GM20431 (cell line): ENCODE results near the gene ROR1.

Experiments
- in situ Hi-C: fragments of 300-500 bp; cut with MseI, MboI; formaldehyde crosslinking; loops from one replicate; pipeline ENCODE4 v1.15.0; 2020; ENCODE audit warnings: low sequenced_read_pairs; ENCODE audit not compliant: unreplicated experiment

ROR1 gene

DNA sequence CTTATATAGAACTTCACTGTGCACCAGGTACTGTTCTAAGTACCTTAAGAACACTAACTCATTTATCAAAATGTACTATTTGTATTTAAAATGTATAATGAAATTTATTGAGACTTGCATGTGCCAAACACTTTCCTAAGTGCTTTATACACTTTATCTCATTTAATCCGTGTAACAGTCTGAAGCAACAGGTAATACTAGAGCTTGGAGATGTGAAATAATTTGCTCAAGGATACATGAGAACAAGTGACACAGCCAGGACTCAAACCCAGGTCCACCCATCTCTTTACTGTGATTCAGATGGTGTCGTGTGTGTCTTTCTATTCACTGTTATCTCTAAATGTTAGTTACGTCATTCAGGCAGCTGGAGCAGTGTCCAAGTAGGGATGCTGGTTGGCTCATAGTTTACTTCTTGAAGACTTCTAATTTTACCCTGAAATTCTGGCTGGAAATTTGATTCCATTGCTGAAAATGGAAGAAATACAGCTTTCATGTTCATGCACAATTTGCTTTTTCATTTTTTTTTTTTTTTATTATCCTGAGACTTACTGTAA lies 259.9 kb downstream of the ROR1 start:
- in situ Hi-C loops = no loop called here

DNA sequence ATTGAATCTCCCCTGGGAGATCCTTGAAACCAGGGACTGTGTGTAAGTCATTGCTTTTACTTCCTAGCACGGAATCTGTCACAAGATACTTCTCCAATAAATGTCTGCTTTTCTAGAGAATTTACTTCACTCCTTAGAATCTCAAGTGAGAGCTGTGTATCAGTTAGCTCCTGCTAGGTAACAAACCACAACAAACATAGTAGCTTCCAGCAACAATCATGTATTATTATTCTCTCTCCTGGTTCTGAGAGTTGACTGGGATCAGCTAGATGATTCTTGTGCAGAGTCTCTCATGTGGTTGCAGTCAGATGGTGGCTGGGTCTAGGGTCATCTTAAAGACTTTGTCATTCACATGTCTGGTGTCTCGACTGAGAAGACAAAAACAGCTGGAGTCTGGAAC lies 262.7 kb downstream of the ROR1 start:
- in situ Hi-C loops = no loop called here

DNA sequence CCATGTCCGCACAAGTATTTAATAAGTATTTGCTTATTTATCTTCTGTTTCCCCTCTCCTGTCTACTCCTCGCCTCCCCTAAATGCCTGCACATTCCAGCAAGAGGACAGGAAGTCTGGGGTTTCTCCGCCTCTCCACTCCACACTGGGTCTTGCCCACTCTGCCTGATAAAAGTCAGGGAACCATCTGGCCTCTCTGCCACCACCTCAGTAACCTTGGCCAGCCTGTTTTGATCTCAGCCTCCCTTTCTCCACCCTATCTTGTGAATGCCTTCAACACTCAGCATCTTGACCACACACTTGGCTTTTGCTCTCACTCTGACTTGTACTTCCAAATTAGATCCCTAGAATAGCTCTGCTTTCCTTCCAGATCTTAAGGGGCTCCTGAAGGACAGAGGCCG lies 264.3 kb downstream of the ROR1 start:
- in situ Hi-C loops = no loop called here

DNA sequence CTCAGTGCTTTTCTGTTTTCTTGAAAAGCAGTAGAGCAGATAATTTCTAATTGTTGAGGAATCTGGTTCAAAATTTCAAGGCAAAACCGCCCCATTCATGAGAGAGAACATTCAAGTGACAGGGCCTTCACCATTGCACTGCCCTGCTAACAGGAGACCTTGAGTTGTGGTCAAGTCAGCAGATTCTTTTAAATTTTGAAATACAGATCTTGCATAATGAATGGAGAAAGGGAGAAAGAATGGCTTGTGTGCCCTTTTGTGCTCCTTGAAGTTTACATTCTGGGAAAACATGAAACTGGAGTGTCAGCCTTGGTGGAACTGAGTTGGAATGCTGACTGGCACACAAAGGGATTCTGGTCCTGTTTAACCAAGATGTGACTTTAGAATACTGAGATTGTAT lies 265.1 kb downstream of the ROR1 start:
- in situ Hi-C loops = no loop called here

DNA sequence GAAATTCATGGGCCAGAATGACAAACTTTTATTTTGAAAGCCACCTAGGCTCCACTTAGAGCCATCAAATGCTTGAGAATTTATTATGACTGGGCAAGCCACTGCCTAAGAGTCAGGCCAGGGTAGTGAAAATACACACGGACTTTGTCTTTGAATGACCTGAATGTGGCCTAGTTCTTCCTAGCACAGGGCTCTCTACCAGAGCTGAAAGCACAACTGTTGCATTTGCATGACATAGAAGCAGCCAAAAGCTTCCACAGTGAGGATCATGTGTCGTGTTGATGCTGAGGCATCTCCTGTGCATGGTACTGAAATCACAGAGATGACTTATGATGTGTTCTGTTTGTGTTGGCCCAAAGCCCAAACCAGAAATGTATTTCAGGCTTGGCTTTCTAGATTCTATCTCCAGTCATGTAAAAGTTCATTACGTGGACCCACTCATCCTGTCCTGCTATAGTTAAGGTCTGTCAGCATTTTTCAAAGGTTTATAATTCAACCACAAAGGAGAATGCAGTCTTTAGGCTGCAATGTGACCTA lies 265.6 kb downstream of the ROR1 start:
- in situ Hi-C loops = no loop called here

DNA sequence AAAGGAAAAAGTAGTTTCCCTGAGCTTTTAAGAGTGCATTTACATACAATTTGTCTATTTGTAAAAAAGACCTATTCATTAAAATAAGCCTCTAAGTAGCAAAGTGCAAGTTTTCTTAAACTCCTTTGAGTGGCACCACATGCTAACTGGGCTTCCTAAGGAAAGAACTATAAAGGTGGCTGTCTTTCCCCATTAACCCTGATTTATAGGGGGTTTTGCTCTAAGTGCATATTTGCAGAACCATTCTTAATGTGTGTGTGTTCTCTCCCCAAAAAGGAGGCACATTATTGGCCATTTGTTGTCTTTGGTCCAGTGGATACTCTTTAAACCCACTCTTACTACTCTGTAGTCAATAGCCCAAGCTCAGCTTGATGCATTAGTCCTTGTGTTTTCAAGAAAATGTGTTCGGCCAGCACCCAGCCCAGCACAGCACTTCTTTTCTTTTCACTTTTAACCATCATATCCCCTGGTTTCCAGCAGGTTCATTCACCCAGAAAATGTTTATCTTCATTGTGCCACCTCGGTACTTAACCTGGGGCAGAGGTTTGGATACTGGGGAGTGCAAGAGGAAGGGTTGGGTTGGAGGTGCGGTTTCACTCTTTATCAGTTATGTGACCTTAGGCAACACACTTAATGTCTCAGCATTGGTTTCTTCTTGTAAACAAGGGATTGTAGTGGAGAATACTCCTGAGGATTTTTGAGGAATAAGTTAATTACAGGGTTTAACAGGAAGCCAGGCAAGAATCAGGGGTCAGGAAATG lies 267.7 kb downstream of the ROR1 start:
- in situ Hi-C loops = no loop called here

DNA sequence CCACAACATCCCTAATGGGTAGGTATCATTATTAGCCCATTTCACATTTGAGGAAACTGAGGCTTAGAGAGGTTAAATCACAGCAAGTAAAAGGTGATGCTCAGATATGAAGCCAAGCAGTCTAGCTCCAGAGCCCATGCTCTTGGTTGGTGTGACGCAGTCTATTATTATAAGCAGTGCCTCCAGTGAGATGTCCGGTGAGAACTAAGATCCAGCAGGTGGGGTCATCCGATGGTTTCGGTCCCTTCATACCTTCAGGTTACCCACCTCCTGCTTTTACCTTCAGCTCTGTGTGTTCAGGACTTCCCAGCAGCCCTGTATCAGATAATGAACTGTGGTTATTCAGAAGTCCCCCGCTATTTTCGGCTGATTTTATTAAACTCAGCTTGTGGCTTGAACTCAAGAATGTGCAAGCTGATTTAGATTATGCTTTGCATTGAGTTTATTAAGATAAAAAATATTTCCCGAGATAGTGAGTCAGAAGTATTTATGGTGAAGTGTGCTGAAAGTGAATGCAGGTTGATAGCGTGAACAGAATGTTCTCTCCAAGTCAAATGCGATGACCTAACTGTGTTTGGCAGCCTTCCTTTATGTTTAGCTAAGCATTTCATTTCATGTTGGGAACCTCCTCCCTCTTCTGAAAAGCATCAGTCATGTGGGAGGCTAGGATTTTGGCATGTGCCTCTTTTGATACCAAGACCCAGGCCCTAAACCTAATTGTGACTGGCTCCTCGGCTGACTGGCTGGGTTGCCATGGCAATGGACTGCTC lies 268.7 kb downstream of the ROR1 start:
- in situ Hi-C loops = no loop called here

DNA sequence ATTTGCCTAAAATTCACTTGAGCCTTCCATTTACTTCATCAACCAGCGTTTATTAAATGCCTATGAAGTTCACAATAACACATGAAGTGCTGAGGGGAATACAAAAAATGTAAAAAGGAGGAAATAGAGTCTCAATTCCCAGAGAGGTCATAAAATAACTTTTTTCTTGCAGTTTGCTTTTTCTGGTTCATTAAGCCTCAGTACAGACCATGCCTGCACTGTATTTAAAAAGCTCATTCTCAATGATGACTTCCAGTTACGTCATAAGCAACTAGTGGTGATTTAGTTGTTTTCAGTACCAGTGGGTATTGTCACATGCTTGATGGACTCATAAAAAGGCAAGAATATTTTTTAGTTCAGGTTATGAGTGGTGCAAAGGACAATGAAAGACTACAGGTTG lies 269.5 kb downstream of the ROR1 start:
- in situ Hi-C loops = no loop called here

DNA sequence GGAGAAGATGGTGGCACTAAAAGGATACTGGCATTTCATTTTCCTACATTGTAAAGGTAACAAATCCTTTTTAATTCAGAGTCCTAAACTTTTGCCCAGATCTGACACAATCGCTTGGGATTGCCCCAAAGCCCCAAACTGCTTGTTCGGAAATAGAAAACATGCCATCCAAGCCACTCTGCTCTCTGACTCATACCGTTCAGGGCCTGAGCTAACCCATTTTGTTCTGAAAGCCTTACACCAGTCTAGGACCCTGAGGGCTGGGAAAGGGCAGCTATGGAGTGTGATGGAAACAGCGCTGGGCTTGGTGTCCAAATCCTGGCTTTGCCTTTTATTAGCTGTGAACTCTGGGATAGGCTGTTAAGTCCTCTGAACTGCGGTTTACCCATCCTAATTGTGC lies 270.2 kb downstream of the ROR1 start:
- in situ Hi-C loops = no loop called here

DNA sequence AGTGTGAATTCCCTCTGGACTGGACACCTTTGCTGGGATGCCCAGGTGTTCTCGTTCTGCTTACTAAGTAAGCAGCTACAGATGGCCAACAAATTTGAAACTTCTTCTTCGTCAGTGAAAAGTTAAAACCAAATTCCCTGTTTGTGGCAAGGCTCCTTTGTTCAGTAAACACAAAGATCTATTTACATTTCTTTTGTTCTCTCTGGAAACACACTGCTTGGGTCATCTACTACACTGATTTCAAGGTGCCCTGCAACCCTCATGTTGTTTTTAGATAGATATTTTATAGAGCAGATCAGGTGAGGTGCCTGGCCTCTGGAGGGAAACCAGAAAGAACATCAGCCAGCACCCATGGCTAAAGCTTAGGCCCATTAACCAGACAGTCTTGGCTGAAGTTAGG lies 272.4 kb downstream of the ROR1 start:
- in situ Hi-C loops = no loop called here

DNA sequence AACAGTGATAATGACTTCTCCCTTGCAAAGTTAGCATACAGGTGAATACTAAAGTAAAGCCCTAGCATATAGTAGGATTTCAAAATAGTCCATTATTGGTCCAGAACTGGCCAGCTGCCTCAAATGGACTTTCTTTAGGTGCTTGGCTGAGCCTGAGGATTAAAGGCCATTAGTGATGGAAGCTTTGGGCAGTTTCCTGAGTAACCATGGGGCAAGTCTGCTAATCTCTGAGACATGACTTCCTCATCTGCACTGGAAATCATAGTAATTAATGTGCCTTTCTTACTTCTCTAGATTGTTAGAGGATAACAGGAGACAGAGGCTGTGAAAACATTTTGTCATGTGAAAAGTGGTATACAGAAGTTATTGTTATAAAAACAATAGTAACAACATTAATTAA lies 273.1 kb downstream of the ROR1 start:
- in situ Hi-C loops = no loop called here

DNA sequence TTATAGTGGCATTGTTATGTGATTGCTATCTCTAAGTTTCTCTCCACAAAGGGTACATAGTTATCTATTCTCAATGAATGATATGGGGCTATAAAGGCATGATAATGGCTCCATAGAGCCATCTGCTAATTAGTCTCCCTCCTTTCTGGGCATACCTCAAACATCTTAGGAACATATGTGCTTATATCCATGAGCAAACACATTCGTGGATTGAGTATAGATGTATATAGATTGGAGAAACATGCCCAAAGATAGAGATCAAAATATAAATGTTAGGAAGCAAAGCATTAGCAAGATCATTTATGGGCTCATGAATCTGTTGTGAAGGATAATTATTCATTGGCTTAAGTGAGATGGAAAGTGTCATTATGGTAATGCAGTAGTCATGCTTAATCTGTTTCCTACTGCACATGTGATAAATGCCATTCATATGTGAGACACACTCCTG lies 273.8 kb downstream of the ROR1 start:
- in situ Hi-C loops = no loop called here

DNA sequence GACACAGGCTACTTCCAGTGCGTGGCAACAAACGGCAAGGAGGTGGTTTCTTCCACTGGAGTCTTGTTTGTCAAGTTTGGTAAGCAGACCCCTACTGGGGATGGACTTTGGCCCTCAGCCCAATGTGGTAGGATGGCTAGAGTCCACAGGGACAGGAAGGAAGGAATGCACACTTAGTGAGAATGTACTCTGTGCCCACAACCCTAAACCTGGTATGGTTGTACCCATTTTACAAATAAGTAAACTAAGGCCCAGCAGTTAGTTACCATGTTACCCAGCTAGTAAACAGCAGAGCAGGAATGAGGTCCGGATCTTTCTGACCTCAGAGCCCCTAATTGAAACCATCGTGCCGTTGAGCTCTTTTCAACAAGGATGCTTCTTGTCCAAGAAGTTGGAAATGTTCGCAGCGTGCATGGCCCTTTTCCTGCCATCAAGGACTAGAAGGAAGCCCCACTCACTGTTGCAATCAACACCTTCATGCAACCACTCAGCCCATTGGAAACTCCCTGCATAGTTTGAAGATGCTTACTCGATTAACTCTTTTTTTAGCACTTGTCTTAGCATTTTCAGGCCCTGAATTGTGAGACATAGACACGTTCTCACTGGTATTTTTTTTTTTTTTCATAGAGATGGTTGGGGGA lies 276.2 kb downstream of the ROR1 start:
- in situ Hi-C loops = no loop called here

DNA sequence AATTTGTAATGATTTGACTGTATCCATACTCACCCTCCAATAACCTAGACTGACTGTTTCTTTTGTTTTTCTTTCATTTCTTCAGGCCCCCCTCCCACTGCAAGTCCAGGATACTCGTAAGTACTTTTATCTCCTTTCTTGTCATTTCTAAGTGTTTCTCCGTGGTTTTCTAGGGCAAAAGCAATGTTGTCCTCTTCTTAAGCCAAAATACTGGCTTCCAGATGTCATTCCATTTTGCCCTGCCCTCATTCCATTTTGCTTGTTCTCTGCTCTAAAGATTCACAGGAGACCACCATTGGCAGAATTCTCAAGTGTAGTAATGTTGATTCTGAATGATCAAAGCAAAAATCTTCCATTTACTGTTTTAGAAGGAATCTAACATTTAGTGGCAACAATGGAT lies 276.8 kb downstream of the ROR1 start:
- in situ Hi-C loops = no loop called here

DNA sequence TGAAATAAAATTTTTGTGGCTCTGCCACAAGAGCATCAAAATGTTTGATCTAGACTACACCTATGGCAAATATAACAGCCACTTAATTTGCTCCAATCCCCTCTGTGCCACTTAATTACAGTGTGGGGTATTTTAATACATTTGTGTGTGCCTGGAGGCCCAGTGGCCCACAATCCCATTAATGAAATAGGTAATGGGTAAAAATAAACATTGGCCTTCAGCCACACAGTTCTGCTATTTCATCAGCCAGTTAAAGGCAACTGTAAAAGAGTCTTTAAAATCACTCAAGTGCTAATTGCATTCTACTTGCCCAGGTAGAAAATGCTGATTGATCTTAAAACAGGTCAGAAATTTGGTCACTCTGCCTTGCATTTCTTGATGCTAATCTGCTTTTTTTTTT lies 278.0 kb downstream of the ROR1 start:
- in situ Hi-C loops = no loop called here

DNA sequence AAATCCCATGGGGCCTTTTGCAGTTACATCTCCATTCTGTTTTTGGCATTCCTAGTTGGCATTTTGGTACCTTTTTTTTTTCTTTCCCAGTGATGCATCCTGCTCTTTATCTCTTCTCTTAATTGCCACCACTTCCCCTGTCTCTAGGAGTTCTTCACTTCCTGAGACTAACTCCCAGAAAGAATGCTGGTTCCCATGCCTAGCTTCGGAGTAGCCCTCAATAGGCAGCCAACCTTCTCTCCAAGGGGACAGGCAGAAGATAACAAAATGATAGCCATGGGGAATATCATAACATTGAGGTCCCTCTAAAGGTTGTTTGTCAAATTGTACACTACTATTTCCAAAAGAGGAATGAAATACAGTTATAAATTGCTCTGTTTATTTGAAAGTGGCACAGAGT lies 279.0 kb downstream of the ROR1 start:
- in situ Hi-C loops = no loop called here

DNA sequence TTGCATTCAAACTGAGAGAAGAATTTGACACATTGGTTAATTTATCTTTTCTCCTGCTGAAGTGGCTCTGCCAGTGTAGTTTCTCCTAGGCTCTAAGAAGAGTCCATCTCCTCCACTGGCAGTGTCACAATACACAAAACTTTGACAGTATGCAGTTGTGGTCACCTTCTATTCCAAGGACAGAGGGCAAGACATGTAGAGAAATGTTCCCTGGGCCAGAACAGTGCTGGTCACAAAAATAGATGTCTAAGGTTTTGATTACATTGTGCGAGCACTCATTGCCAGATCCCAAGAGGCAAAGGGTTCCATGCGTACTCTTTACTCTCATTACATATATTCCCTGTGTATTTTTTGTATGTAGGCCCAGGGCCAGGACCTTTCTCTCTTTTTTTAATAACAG lies 281.5 kb downstream of the ROR1 start:
- in situ Hi-C loops = no loop called here

DNA sequence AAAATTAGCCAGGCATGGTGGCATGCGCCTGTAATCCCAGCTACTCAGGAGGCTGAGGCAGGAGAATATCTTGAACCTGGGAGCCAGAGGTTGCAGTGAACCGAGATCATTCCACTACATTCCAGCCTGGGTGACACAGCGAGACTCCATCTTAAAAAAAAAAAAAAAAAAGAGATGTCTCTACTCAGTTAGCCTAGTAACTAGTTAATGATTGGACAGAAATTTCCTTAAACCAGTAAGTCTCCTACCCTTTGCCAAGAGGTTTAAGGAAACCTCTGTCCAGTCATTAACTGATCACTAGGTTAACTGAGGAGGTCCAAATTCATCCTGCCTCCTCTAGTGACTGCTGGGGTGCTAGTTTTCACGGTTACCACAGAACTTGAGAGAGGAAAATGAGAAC lies 285.7 kb downstream of the ROR1 start:
- in situ Hi-C loops = no loop called here

DNA sequence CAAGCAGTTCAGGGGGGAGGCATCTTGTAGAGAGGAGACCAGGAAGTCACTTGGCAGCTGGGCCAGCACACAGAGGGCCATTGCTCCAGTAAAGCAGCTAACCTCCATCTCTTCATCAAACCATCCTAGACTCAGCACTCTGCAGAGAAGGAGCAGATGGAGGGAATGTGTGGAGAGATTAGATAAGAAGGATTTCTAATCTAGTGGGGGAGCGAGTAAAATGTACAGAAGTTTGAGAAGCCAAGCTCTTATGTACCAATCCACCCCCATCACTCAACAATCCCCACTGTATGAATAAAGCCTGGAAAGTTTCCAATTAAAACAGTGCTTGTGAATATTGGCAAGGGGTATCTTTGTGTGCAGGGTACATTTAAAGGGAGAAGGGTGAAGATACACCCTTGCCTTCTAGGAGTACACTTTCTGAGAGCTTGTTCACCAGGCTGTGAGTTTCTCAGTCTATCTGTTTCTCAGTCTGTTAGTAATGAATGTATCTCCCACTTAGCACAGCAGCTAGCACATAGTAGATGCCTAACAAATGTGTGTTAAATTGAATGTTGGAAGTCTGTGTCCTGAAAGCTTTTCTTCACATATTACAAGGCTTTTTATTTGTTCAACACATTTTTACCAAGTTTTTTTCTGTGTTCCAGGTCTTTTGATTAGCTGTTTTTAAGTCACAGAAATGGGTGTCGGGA lies 286.9 kb downstream of the ROR1 start:
- in situ Hi-C loops = no loop called here

DNA sequence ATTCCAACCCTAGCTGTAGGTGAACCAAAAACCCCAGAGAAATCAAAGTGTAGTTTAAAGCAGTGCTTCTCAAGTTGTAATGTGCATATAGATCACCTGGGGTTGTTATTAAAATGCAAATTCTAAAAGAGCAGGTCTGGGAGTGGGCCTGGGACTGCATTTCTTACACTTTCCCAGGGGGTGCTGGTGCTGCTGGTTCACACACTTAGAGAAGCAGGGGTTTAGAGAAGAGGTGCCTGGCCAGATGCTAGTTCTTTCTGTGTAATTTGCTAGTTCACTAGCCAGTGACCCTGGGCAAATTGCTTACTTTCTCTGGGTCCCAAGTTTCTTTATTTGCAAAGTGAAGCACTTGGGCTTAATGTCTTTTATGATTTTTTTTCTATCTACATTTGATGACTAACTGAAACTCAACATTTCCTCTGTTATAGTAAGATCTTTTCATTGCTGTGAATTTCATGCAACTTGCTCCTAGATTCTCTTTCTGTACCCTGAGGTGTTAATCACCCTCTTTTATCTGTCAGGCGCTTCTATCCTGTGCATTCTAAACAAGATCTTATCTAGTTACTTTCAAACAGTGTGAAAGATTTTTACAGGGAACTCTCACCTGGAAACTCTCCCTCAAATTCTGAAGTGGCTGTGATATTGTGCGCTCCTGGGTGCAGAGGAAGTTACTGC lies 287.8 kb downstream of the ROR1 start:
- in situ Hi-C loops = no loop called here
